Amniotic stem cell (primary cell): Measurements from ENCODE around the gene STX17.
"Not testable (repeated sequence)": the region's sequence is repeated elsewhere in the genome, so short reads cannot be mapped to it uniquely, and the experiment has no call there.

ENCODE experiments used
- DNase-seq: peaks from one replicate; lab custom pipeline; 2025; lab: John Stamatoyannopoulos, UW

The STX17 gene

DNA sequence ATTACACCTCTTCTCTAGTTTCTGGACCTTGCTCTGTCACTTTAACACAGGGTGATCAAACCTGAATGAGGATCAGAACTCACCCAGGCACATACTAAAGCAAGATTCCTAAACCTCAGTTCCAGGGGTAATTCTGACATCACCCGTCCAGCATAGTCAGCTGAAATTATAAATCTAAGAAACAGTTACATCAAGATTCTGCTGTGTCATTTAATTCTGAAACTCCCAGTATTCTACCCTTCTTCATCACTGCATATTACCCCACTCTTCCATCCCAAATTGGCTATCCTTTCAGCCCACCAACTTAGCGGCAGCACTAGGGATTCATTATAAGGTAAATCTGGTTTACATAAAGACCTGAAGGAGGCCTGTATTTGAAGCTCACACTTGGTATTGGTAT is 64.0 kb downstream of the STX17 start:
- no peak for DNase-seq

DNA sequence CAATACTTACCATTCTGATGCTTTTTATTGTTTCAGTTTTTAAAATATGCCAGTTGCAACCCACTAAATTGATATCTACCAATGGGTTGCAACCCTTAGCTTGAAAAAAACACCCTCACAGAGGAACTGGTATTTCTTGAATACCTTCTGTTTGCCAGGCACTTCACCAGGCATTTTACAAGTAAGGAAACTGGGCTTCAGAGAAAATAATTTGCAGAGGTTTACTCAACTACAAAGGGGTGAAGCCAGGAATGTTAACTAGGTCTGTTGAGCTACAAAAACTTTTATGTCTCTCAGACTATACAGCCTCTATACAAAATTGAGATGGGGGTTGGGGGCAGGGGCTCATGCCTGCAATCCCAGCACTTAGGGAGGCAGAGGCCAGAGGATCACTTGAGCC is 65.0 kb downstream of the STX17 start:
- no peak for DNase-seq

DNA sequence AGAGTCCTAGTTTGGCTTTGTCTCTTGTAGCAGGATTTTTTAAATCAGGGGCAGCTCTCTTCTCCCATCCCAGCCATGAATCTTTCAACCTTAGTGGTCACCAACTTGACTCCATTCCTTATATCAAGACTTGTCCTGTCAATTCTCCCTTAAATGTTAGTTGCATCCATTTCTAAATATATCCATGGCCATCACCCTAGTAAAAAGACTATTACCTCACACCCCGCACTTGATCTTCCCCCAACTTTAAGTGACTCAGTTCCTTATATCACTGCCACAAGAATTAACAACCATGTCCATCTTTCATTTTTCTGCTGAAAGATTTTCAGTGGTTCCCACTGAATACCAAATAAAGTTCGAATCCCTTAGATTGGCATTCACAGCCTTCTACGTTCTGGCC is 67.0 kb downstream of the STX17 start:
- no peak for DNase-seq

DNA sequence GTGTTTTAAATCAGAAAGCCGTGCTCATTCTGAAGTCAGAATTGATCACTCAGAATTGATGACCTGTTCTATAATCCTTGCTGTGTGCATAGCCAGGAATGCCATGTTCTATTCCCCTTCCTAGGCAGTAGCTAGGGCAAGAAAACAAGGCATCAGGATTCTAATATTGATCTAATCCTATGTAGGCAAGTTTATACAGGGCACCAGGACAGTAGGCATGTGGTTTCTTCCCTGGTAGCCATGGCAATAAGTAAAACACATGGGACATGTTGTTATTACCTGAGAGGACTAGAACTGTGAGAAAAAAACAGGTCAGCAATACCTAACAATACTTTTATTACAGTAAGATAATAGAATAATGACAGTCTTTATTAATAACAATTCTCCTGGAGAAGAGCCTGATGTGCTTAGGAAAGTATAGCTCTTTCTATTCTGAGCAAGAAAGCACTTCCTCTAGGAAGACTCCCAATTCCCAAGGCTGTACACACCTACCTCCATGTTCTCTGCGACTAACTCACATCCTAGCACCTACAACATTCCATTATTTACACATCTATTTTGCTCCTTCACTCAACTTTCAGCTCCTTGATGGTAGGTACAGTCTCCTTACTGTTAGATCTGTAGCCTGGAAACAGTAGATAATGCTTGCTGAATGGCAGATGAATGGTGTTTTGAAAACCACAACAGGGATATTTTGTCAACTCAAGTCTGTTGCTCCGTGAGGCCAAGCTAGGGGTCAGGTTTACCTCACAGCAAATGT is 70.8 kb downstream of the STX17 start:
- DNase-seq = no peak

DNA sequence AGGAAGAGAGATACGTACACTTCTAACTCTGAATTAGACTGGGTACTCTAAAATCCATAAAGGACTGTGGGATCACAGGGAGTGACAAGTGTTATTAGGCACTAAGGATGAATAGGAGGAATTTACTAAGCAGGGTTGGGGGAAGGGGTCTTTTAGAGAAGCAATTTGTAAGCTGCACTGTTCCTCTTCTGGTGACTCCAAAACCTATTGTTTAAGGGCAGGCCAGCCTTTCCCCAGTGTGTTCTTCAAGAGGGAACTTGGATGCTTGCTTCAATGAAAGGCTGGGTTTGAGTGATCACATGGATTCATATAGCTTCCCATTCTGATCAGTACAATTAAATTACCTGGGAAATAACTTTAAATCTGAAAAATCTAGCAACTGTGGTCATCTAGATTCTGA is 71.8 kb downstream of the STX17 start:
- DNase-seq = no peak

DNA sequence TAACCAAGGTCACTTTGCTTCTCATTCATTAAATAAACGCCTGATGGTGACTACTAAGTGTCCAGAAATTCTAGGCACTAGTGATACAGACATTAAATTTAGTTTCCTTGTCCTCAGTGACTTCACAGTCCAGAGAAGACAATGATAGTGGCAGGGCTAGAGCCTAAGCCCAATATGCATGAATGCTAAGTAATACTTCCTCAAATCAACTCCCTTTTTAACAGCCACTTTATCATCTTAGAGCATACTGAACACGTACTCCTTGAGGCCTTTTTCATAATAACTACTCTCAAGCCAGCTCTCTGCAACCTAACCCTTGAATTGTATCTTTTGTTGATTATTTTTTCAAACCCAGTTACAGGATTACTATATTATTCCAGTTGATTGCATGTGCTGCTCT is 74.1 kb downstream of the STX17 start:
- no peak for DNase-seq

DNA sequence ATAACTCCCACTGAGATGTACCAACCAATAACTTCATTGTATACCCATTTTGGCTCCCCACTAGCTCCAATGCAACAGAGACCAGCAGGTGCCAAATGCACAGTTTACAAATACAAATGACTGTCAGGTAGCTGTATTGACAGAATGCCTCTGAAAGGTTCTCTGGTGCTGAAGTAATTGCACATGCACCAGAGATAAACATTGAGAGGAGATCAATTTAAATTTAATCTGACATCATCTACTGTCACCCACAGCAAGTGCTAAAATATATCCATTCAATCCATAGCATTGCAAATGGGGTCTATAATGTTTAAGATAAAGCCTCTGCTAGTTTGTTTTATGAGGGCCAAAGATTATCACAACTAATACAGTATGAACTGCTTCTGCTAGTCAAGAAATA is 80.2 kb downstream of the STX17 start:
- no peak for DNase-seq

DNA sequence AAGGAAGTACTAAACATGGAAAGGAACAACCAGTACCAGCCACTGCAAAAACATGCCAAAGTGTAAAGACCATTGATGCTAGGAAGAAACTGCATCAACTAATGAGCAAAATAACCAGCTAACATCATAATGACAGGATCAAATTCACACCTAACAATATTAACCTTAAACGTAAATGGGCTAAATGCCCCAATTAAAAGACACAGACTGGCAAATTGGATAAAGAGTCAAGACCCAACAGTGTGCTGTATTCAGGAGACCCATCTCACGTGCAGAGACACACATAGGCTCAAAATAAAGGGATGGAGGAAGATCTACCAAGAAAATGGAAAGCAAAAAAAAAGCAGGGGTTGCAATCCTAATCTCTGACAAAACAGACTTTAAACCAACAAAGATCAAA is 84.1 kb downstream of the STX17 start:
- DNase-seq = not testable (repeated sequence)

DNA sequence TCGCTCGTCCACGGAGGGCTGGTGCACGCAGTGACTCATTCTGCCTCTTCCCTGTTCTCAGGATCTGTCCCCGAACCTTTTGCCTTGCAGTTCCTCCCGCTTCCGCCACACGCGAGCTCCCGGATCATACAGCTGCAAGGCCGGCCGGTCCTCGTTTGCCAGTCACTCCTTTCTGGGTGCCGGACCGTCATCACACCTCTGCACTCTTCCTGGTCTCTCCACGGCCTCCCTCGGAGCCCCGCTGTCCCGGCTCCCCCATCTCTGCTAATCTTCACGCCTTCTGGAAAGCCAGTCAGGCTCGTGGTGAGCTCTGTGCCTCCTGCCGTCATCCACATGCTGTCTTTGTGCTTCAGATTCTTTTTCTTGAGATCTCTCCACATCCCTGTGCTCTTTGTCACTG is 91.8 kb downstream of the STX17 start:
- no peak for DNase-seq

DNA sequence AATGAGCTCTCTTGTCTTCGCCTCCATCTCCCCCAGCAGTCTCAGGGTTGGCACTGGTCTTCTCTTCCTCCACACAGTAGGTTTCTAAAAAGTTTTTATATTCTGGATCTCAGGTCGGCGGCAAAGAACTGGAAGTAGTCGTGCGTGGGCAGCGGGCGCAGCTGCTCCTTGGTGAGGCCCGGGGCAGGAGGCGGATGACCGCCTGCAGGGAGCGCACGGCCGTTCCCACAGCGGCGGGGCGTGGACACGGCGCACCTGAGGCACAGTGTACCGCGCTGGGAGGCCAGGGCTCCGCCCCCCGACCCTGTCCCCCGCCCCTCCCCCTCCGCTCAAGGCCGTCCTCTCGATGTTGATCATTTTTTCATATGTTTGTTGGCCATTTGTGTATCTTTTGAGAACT is 92.4 kb downstream of the STX17 start:
- DNase-seq = no peak

DNA sequence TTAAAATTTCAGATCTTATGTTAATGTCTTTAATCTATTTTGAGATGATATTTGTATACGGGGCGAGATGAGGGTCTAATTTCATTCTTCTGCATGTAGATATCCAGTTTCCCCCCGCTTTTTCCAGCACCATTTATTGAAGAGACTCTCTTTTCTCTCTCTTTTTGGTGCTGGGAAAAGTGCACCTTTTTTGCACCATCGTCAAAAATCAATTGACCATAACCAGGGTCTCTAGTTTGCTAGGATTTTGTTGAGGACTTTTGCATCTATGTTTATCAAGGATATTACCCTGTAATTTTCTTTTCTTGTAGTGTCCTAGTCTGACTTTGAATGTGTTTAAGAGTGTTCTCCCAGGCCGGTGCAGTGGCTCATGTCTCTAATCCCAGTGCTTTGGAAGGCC is 93.3 kb downstream of the STX17 start:
- DNase-seq = no peak

DNA sequence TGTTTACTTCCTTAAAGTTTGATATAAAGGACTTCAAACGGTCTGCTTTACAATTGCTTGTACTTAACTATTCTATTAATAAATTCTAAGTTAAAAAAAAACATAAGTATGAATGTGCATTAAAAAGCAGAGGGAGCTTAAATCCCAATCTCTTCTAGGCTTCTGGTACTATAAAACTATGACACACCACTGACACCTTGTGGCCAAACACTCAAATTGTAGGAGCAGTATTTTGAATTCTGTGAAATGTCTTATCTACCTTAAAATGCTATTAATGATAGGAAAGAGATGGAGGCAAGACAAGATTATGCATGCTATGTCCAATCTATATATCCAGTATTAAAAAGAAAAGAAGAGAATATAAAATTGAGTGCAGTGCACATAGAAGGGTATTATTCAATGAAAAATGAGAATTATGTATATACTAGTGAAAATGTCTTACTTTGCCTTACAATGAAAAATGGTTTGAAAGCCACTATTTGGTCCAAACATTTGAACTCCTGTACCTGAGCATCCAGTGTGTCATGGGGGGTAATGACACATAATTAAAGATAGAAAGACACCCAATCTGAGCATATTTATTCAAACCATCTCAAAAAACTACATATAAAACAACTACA is 104.7 kb downstream of the STX17 start:
- peak; percentile 8 for DNase-seq

DNA sequence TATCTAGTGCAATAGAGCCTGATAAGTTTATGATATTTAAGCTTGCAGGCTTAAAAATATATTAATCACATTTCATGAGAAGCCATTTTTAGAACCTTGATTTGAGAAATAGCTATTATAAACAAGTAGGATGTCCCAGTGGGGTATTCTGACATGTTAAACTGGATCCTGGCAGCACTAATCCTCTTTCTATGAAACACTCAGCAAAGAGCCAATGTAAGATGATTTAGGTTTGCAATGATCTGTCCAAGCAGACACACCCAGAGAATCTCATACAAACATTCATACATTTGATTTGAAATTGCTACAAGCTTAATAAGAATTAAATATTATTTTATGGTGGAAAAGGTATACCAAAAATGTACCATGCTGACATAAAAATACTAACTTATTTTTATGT is 105.8 kb downstream of the STX17 start:
- DNase-seq = no peak

DNA sequence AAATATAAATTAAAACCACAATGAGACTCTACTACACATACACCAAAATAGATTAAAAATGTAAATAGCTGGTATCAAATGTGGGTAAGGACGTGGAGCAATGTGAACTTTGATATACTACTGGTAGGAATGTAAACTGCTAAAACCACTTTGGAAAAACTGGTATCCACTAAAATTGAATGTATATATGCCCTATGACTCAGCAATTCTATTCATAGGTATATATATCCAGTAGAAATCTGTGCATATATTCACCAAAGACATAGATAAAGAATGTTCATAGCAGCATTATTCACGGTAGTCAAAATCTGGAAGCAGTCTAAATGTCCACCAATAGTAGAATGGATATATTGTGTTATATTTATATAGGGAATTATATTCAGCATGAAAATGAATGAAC is 107.1 kb downstream of the STX17 start:
- DNase-seq = no peak

DNA sequence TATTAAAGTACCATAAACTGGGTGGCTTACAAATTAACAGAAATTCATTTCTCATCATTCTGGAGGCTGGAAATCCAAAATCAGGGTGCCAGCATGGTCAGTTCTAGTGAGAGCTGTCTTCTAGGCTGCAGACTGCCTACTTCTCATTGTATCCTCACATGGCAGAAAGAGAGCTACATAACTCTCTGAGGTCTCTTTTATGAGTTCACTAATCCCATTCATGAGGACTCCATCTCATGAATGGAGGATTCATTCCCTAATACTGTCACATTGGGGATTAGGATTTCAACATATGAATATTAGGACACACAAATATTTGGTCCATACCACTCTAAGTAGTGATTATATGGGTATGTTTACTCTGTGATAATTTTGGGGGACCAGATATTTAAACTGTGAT is 108.4 kb downstream of the STX17 start:
- DNase-seq = no peak

DNA sequence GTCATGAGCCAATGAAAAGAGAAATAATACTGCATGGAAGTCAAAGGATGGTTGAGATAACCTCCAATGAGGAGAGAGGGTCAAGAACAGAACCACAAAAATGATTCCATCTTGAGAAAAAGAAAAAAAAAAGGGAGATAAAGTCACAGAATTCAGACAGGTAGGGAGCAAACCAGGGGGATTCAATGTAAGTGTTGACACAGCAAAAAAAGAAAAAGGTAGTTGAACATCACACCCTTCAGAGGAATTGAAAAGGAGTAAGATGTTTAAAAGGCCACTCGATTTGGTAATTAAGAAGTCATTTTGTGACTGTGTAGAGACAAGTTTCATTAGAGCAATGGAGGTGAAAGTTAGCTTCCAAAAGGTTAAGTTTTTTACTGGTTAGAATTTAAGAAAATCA is 113.1 kb downstream of the STX17 start:
- DNase-seq = no peak
